Esophagus squamous epithelium (tissue), 5 donors: ENCODE data around the gene LDLR. TPM values are rescaled to one million over a fixed set of nuclear protein-coding genes. Genes with fewer than 3 reads are reported as not detected.
"Not testable (repeated sequence)": the region's sequence is repeated elsewhere in the genome, so short reads cannot be mapped to it uniquely, and the experiment has no call there.

Source experiments
- DNase-seq: peaks from one replicate; lab custom pipeline; 2025; lab: John Stamatoyannopoulos, UW
- H3K27ac ChIP-seq, 4 donors: fragments of 200-600 bp; sonication (generic); one replicate each; pipeline ENCODE4 v1.5.1; 2016 to 2019; ENCODE audit warnings: mild to moderate bottlenecking in 1 of 4
- H3K27me3 ChIP-seq, 4 donors: fragments of 200-600 bp; sonication (generic); 1 replicate in 3 of 4; 2 replicates in 1 of 4; pipeline versions ENCODE4 v1.5.1 to v1.6.0; 2017 to 2021; ENCODE audit warnings: antibody characterized with exemption in 1 of 4
- H3K36me3 ChIP-seq, 3 donors: fragments of 200-600 bp; sonication (generic); one replicate each; pipeline ENCODE4 v1.5.1; 2016 to 2019
- H3K4me1 ChIP-seq, 3 donors: fragments of 200-600 bp; sonication (generic); one replicate each; pipeline ENCODE4 v1.5.1; 2017 to 2019
- H3K4me3 ChIP-seq, 4 donors: fragments of 200-600 bp; sonication (generic); 1 replicate in 3 of 4; 2 replicates in 1 of 4; pipeline ENCODE4 v1.5.1; 2016 to 2019; ENCODE audit warnings: mild to moderate bottlenecking in 2 of 4, moderate library complexity in 1 of 4
- H3K9me3 ChIP-seq, 3 donors: fragments of 200-600 bp; sonication (generic); one replicate each; pipeline ENCODE4 v1.5.1; 2016 to 2019
- CTCF ChIP-seq, 6 experiments: fragments of 450-650 bp in 4 of 6; fragments of 200-600 bp in 2 of 6; sonication (generic) in 2 of 6; IDR thresholded peaks; one replicate each; pipeline ENCODE4 v1.5.1; 2016 to 2019; ENCODE audit warnings: antibody characterized with exemption in 6 of 6, mild to moderate bottlenecking in 4 of 6, moderate library complexity in 4 of 6
- POLR2A ChIP-seq, 4 donors: fragments of 450-650 bp; IDR thresholded peaks; one replicate each; pipeline ENCODE4 v1.6.1; 2017; ENCODE audit warnings: antibody characterized with exemption in 4 of 4, mild to moderate bottlenecking in 4 of 4, moderate library complexity in 3 of 4
- WGBS, 2 donors: methylation state at CpG; one replicate each; pipeline ENCODE4 v1.1.5; 2018; 5-methylcytosine and 5-hydroxymethylcytosine counted together
- intact Hi-C: fragments of 100-400 bp; cut with DNase I; formaldehyde crosslinking; loops from one replicate; pipeline ENCODE4 v1.15.0; 2022
- total RNA-seq, 4 donors: library from RNA; depleted of rRNA; stranded (reverse); fragments of >200 nt; gene quantifications; one replicate each; pipeline ENCODE4 v1.1.0, GENCODE V29; 2016
- donor health status: DM: yes; HTN: yes; CAD: no.

LDLR gene
- total RNA-seq, 4 donors from 2014 or later: 58.9 to 207 (median 149) TPM

GRCh38 chr19:11094520-11094894 lies 5.2 kb downstream of the LDLR start:
- 56 to 57% methylated on average over 4 of the region's 4 CpGs for WGBS, 2 donors
- Histone ChIP-seq H3K4me1 (peaks cover 42 to 89% (median 64%) of the 10 kb centered on the region in 3 donors), H3K27ac (peak overlapping the region; percentile 95 to 100 (median 99)), H3K27me3 (no peaks in the 10 kb centered on the region), H3K4me3 (peak overlapping the region in 2 of 4 donors; percentile 6 to 31), H3K36me3 (peaks cover 0 to 46% (median 0%) of the 10 kb centered on the region in 3 donors), H3K9me3 (no peaks in the 10 kb centered on the region)
- TF ChIP-seq CTCF (IDR thresholded peaks at IDR 0.05) (no peak), POLR2A (IDR thresholded peaks at IDR 0.05) (no peak)
- no peak for DNase-seq
- intact Hi-C loops: no loop called here

GRCh38 chr19:11096210-11096841 lies 7.1 kb downstream of the LDLR start:
- Histone ChIP-seq H3K27me3 (no peaks in the 10 kb centered on the region), H3K36me3 (peaks cover 5 to 65% (median 7%) of the 10 kb centered on the region in 3 donors), H3K4me1 (peaks cover 46 to 86% (median 53%) of the 10 kb centered on the region in 3 donors), H3K4me3 (peak overlapping the region in 2 of 4 donors; percentile 1 to 25), H3K9me3 (no peaks in the 10 kb centered on the region), H3K27ac (peak overlapping the region; percentile 95 to 100 (median 99))
- no peak for DNase-seq
- TF ChIP-seq POLR2A (IDR thresholded peaks at IDR 0.05) (no peak), CTCF (IDR thresholded peaks at IDR 0.05) (no peak)
- intact Hi-C loops: no loop called here
- 17 to 18% methylated on average over 10 of the region's 10 CpGs for WGBS, 2 donors

- DNase-seq: not testable (repeated sequence)
Measured at GRCh38 chr19:11097367-11097766, 8.1 kb downstream of the LDLR start.

GRCh38 chr19:11098327-11098726 lies 9.1 kb downstream of the LDLR start:
- no peaks in the 10 kb centered on the region for H3K27me3 ChIP-seq
- TF ChIP-seq POLR2A (IDR thresholded peaks at IDR 0.05): no peak
- no peak for TF ChIP-seq CTCF (IDR thresholded peaks at IDR 0.05)
- H3K27ac ChIP-seq: peak overlapping the region in 2 of 4 donors; percentile 11 to 100
- H3K36me3 ChIP-seq: peaks cover 20 to 79% (median 22%) of the 10 kb centered on the region in 3 donors
- 89 to 100% methylated on average over 2 of the region's 2 CpGs for WGBS, 2 donors
- intact Hi-C loops: no loop called here
- no peak overlapping the region for H3K4me3 ChIP-seq
- H3K9me3 ChIP-seq: no peaks in the 10 kb centered on the region
- H3K4me1 ChIP-seq: peaks cover 29 to 66% (median 33%) of the 10 kb centered on the region in 3 donors
- no peak for DNase-seq

More at GRCh38 chr19:11097367-11097766, 8.1 kb downstream of the LDLR start:
- intact Hi-C loops, H3K9me3 ChIP-seq, H3K27me3 ChIP-seq, H3K4me3 ChIP-seq: not testable (repeated sequence)
- Histone ChIP-seq H3K27ac (peak overlapping the region in 3 of 4 donors; percentile 40 to 100 (median 95)), H3K4me1 (peaks cover 39 to 76% (median 42%) of the 10 kb centered on the region in 3 donors), H3K36me3 (peaks cover 10 to 75% (median 13%) of the 10 kb centered on the region in 3 donors)
- 84 to 90% methylated on average over 4 to 6 of the region's 6 CpGs for WGBS, 2 donors

GRCh38 chr19:11098861-11099260 lies 9.6 kb downstream of the LDLR start:
- H3K36me3 ChIP-seq: peaks cover 20 to 79% (median 28%) of the 10 kb centered on the region in 3 donors

More at GRCh38 chr19:11098861-11099260, 9.6 kb downstream of the LDLR start:
- no peaks in the 10 kb centered on the region for H3K27me3 ChIP-seq
- intact Hi-C loops: no loop called here
- H3K4me3 ChIP-seq: no peak overlapping the region
- 95 to 99% methylated on average over 3 of the region's 3 CpGs for WGBS, 2 donors
- DNase-seq: no peak
- TF ChIP-seq CTCF (IDR thresholded peaks at IDR 0.05) (no peak), POLR2A (IDR thresholded peaks at IDR 0.05) (no peak)
- H3K9me3 ChIP-seq: no peaks in the 10 kb centered on the region
- H3K27ac ChIP-seq: peak overlapping the region in 2 of 4 donors; percentile 11 to 100
- H3K4me1 ChIP-seq: peaks cover 27 to 61% (median 27%) of the 10 kb centered on the region in 3 donors
